Gastrocnemius medialis (tissue), 4 donors: Measurements from ENCODE around the gene CHRM4. TPM values are rescaled to one million over a fixed set of nuclear protein-coding genes. Genes with fewer than 3 reads are reported as not detected.

Experiments used
- ATAC-seq, 2 donors: fragments of 150-250 bp; one replicate each; pipeline ENCODE4 v1.9.1; 2016
- DNase-seq, 2 donors: peaks; one replicate each; pipeline ENCODE4 v3.0.0-alpha.2; 2019
- H3K27ac ChIP-seq, 4 donors: fragments of 200-600 bp; sonication (generic); 1 replicate in 1 of 4; 2 replicates in 3 of 4; pipeline ENCODE4 v1.5.1; 2016 to 2018; ENCODE audit warnings: mild to moderate bottlenecking in 2 of 4, moderate library complexity in 1 of 4
- H3K27me3 ChIP-seq, 3 donors: fragments of 200-600 bp; sonication (generic) in 2 of 3; 1 replicate in 1 of 3; 2 replicates in 2 of 3; pipeline versions ENCODE4 v1.5.1 to v1.6.0; 2016 to 2019; ENCODE audit warnings: mild to moderate bottlenecking in 1 of 3, moderate library complexity in 1 of 3
- H3K36me3 ChIP-seq, 2 donors: fragments of 200-600 bp; sonication (generic) in 1 of 2; one replicate each; pipeline ENCODE4 v1.5.1; 2017 to 2018
- H3K4me1 ChIP-seq, 2 donors: fragments of 200-600 bp; sonication (generic) in 1 of 2; one replicate each; pipeline ENCODE4 v1.5.1; 2016 to 2017; ENCODE audit warnings: mild to moderate bottlenecking in 2 of 2
- H3K4me3 ChIP-seq, 4 donors: fragments of 200-600 bp; sonication (generic) in 3 of 4; 1 replicate in 1 of 4; 2 replicates in 3 of 4; pipeline ENCODE4 v1.5.1; 2016 to 2019; ENCODE audit warnings: mild to moderate bottlenecking in 2 of 4
- H3K9me3 ChIP-seq, 3 donors: fragments of 200-600 bp; sonication (generic) in 2 of 3; 1 replicate in 1 of 3; 2 replicates in 2 of 3; pipeline ENCODE4 v1.5.1; 2016 to 2019
- CTCF ChIP-seq, 5 experiments: fragments of 450-650 bp in 3 of 5; fragments of 200-600 bp in 2 of 5; sonication (generic) in 2 of 5; IDR thresholded peaks in 4 of 5; conservative IDR thresholded peaks in 1 of 5; 1 replicate in 4 of 5; 2 replicates in 1 of 5; pipeline ENCODE4 v1.5.1; 2016 to 2019; ENCODE audit warnings: antibody characterized with exemption in 5 of 5, mild to moderate bottlenecking in 3 of 5, moderate library complexity in 3 of 5
- POLR2A ChIP-seq, 2 donors: fragments of 450-650 bp; IDR thresholded peaks; one replicate each; pipeline ENCODE4 v1.6.1; 2017; ENCODE audit warnings: antibody characterized with exemption in 2 of 2, mild to moderate bottlenecking in 2 of 2, moderate library complexity in 2 of 2
- in situ Hi-C, 4 donors: fragments of 200-750 bp; cut with MboI; loops; one replicate each; pipeline versions ENCODE4 v1.15.0 to v1.8.0; 2017; ENCODE audit warnings: low sequenced_read_pairs in 4 of 4
- intact Hi-C: fragments of 100-400 bp; cut with DNase I; formaldehyde crosslinking; loops from one replicate; pipeline ENCODE4 v1.15.1; 2023; ENCODE audit warnings: low total_unique reads
- total RNA-seq, 4 donors: library from RNA; depleted of rRNA; stranded (reverse); fragments of >200 nt; gene quantifications; one replicate each; pipeline versions ENCODE4 v1.1.0 to v1.2.3, GENCODE V29; 2016

Gene CHRM4
- total RNA-seq, 4 donors from 2014 or later, result not detected

- no peaks in the 10 kb centered on the region for H3K27me3 ChIP-seq
- H3K4me1 ChIP-seq, result no peaks in the 10 kb centered on the region
- DNase-seq (no peak), ATAC-seq (no peak)
- H3K27ac ChIP-seq, result no peak overlapping the region
- TF ChIP-seq CTCF (IDR thresholded peaks at IDR 0.05 in 4 of 5, conservative IDR thresholded peaks at IDR 0.05 in 1 of 5) (no peak), POLR2A (IDR thresholded peaks at IDR 0.05) (no peak)
- no peak overlapping the region for H3K4me3 ChIP-seq
- in situ Hi-C loops, result loop anchor here in 1 of 4 donors (25.0 kb wide), 1 partner anchor 119 kb away; no protein-coding TSS in a partner anchor
- H3K36me3 ChIP-seq, result peaks cover 0 to 33% of the 10 kb centered on the region in 2 donors
- intact Hi-C loops, result no loop called here
- H3K9me3 ChIP-seq, result no peaks in the 10 kb centered on the region
Observed at GRCh38 chr11:46418751-46419150, 27.2 kb upstream of the CHRM4 start.

GRCh38 chr11:46417711-46418110, 26.1 kb upstream of the CHRM4 start:
- Histone ChIP-seq H3K27me3 (no peaks in the 10 kb centered on the region), H3K27ac (no peak overlapping the region), H3K4me1 (no peaks in the 10 kb centered on the region), H3K4me3 (no peak overlapping the region), H3K36me3 (peaks cover 0 to 33% of the 10 kb centered on the region in 2 donors), H3K9me3 (no peaks in the 10 kb centered on the region)
- TF ChIP-seq POLR2A (IDR thresholded peaks at IDR 0.05) (no peak), CTCF (IDR thresholded peaks at IDR 0.05 in 4 of 5, conservative IDR thresholded peaks at IDR 0.05 in 1 of 5) (no peak)
- intact Hi-C loops, result no loop called here
- ATAC-seq (no peak), DNase-seq (no peak)
- in situ Hi-C loops, result loop anchor here in 1 of 4 donors (25.0 kb wide), 1 partner anchor 120 kb away; no protein-coding TSS in a partner anchor

GRCh38 chr11:46414879-46415278, 23.3 kb upstream of the CHRM4 start:
- H3K4me1 ChIP-seq, result no peaks in the 10 kb centered on the region
- TF ChIP-seq POLR2A (IDR thresholded peaks at IDR 0.05), result no peak
- TF ChIP-seq CTCF (IDR thresholded peaks at IDR 0.05 in 4 of 5, conservative IDR thresholded peaks at IDR 0.05 in 1 of 5), result no peak

GRCh38 chr11:46414466-46414796, 22.9 kb upstream of the CHRM4 start:
- no peaks in the 10 kb centered on the region for H3K4me1 ChIP-seq
- H3K27me3 ChIP-seq, result no peaks in the 10 kb centered on the region
- H3K9me3 ChIP-seq, result no peaks in the 10 kb centered on the region
- ATAC-seq, result no peak
- H3K4me3 ChIP-seq, result no peak overlapping the region
- in situ Hi-C loops, result loop anchor here in 1 of 4 donors (25.0 kb wide), 1 partner anchor 123 kb away; no protein-coding TSS in a partner anchor
- peaks cover 0 to 34% of the 10 kb centered on the region in 2 donors for H3K36me3 ChIP-seq
- intact Hi-C loops, result no loop called here
- no peak overlapping the region for H3K27ac ChIP-seq
- DNase-seq, result no peak
- no peak for TF ChIP-seq POLR2A (IDR thresholded peaks at IDR 0.05)
- TF ChIP-seq CTCF (IDR thresholded peaks at IDR 0.05 in 4 of 5, conservative IDR thresholded peaks at IDR 0.05 in 1 of 5), result no peak

More at GRCh38 chr11:46414879-46415278, 23.3 kb upstream of the CHRM4 start:
- H3K4me3 ChIP-seq, result no peak overlapping the region
- DNase-seq (no peak), ATAC-seq (no peak)
- in situ Hi-C loops, result loop anchor here in 1 of 4 donors (25.0 kb wide), 1 partner anchor 122 kb away; no protein-coding TSS in a partner anchor
- H3K27ac ChIP-seq, result no peak overlapping the region
- intact Hi-C loops, result no loop called here
- H3K27me3 ChIP-seq, result no peaks in the 10 kb centered on the region
- H3K36me3 ChIP-seq, result peaks cover 0 to 29% of the 10 kb centered on the region in 2 donors
- no peaks in the 10 kb centered on the region for H3K9me3 ChIP-seq
